NCI-H1417 (cell line): ENCODE results near the gene DPYD.

ENCODE experiments used
- DNase-seq, 3 experiments: peaks; one replicate each; lab custom pipeline; 2025; lab: John Stamatoyannopoulos, UW

DPYD gene

GRCh38 chr1:97619706-97620105 lies 301.1 kb downstream of the DPYD start:
- no peak for DNase-seq

GRCh38 chr1:97610748-97611147 lies 310.1 kb downstream of the DPYD start:
- DNase-seq, result no peak

- DNase-seq, result no peak
These were observed 310.7 kb downstream of the DPYD start for GRCh38 chr1:97610102-97610501.

GRCh38 chr1:97608272-97608671 lies 312.6 kb downstream of the DPYD start:
- DNase-seq, result no peak

GRCh38 chr1:97603776-97604175 lies 317.1 kb downstream of the DPYD start:
- DNase-seq, result peak in 1 of 3 experiments; percentile 49

- peak in 2 of 3 experiments; percentile 40 to 92 for DNase-seq
These were observed 317.6 kb downstream of the DPYD start for GRCh38 chr1:97603218-97603617.

- no peak for DNase-seq
These were observed 321.4 kb downstream of the DPYD start for GRCh38 chr1:97599447-97599846.

GRCh38 chr1:97593192-97593591 lies 327.6 kb downstream of the DPYD start:
- no peak for DNase-seq

- DNase-seq, result no peak
These were observed 332.1 kb downstream of the DPYD start for GRCh38 chr1:97588772-97589171.

GRCh38 chr1:97581614-97582051 lies 339.2 kb downstream of the DPYD start:
- DNase-seq, result no peak

GRCh38 chr1:97577613-97578012 lies 343.2 kb downstream of the DPYD start:
- DNase-seq, result no peak

- DNase-seq, result no peak
These were observed 347.3 kb downstream of the DPYD start for GRCh38 chr1:97573553-97573952.

- DNase-seq, result no peak
These were observed 348.3 kb downstream of the DPYD start for GRCh38 chr1:97572561-97572960.

GRCh38 chr1:97571760-97572159 lies 349.1 kb downstream of the DPYD start:
- no peak for DNase-seq

- DNase-seq, result no peak
These were observed 350.1 kb downstream of the DPYD start for GRCh38 chr1:97570691-97571090.

GRCh38 chr1:97567000-97567749 lies 353.7 kb downstream of the DPYD start:
- peak in 1 of 3 experiments; percentile 38 for DNase-seq

- no peak for DNase-seq
These were observed 354.9 kb downstream of the DPYD start for GRCh38 chr1:97565886-97566285.

- no peak for DNase-seq
These were observed 356.9 kb downstream of the DPYD start for GRCh38 chr1:97563926-97564325.

- no peak for DNase-seq
These were observed 358.8 kb downstream of the DPYD start for GRCh38 chr1:97562081-97562480.

GRCh38 chr1:97560714-97561113 lies 360.1 kb downstream of the DPYD start:
- no peak for DNase-seq

- no peak for DNase-seq
These were observed 366.9 kb downstream of the DPYD start for GRCh38 chr1:97553971-97554370.

- DNase-seq, result no peak
These were observed 369.7 kb downstream of the DPYD start for GRCh38 chr1:97551113-97551512.

GRCh38 chr1:97545446-97545845 lies 375.4 kb downstream of the DPYD start:
- no peak for DNase-seq

GRCh38 chr1:97540346-97540888 lies 380.4 kb downstream of the DPYD start:
- DNase-seq, result no peak
